RWPE2 (cell line): Measurements from ENCODE around the gene MYF6.

Source experiments
- ATAC-seq: fragments of 200-7000 bp; cut with Tn5 transposase; 3 replicates; pipeline ENCODE4 v1.9.1; 2021; ENCODE audit warnings: low read depth
- DNase-seq: peaks from one replicate; pipeline ENCODE4 v3.0.0-alpha.2; 2020; ENCODE audit warnings: low spot score
- H3K27ac ChIP-seq: fragments of 450-650 bp; 2 replicates; pipeline ENCODE4 v1.5.1; 2017; ENCODE audit warnings: mild to moderate bottlenecking; ENCODE audit not compliant: poor library complexity, severe bottlenecking
- H3K27me3 ChIP-seq: fragments of 250-450 bp; sonication (Bioruptor Pico); 2 replicates; pipeline ENCODE4 v1.5.1; 2021; ENCODE audit warnings: mild to moderate bottlenecking, moderate library complexity; ENCODE audit not compliant: insufficient read depth, poor library complexity, severe bottlenecking
- H3K36me3 ChIP-seq: fragments of 250-450 bp; sonication (Bioruptor Pico); 2 replicates; pipeline ENCODE4 v1.5.1; 2020; ENCODE audit warnings: low read depth, mild to moderate bottlenecking, moderate library complexity
- H3K4me1 ChIP-seq: fragments of 250-450 bp; sonication (Bioruptor Pico); 2 replicates; pipeline ENCODE4 v1.5.1; 2021; ENCODE audit warnings: mild to moderate bottlenecking, moderate library complexity; ENCODE audit not compliant: insufficient read depth, poor library complexity, severe bottlenecking
- H3K4me3 ChIP-seq: fragments of 250-450 bp; sonication (Bioruptor Pico); 2 replicates; pipeline ENCODE4 v1.5.1; 2021; ENCODE audit warnings: mild to moderate bottlenecking, moderate library complexity; ENCODE audit not compliant: severe bottlenecking
- H3K9me3 ChIP-seq: fragments of 250-450 bp; sonication (Bioruptor Pico); 2 replicates; pipeline ENCODE4 v1.5.1; 2021; ENCODE audit warnings: mild to moderate bottlenecking, moderate library complexity; ENCODE audit not compliant: severe bottlenecking
- CTCF ChIP-seq: fragments of 450-650 bp; IDR thresholded peaks from one replicate; pipeline ENCODE4 v1.5.1; 2017; ENCODE audit warnings: mild to moderate bottlenecking, moderate library complexity; ENCODE audit not compliant: poor library complexity, severe bottlenecking

The MYF6 gene

GRCh38 chr12:80713419-80713818 is 6.0 kb downstream of the MYF6 start:
- no peak for DNase-seq
- no peak for TF ChIP-seq CTCF
- no peak for ATAC-seq
- H3K36me3 ChIP-seq = no peaks in the 10 kb centered on the region
- H3K4me1 ChIP-seq = no peaks in the 10 kb centered on the region
- no peak overlapping the region for H3K4me3 ChIP-seq
- no peak overlapping the region for H3K27ac ChIP-seq
- no peaks in the 10 kb centered on the region for H3K9me3 ChIP-seq
- H3K27me3 ChIP-seq = peaks cover 4% of the 10 kb centered on the region

GRCh38 chr12:80714055-80714454 is 6.6 kb downstream of the MYF6 start:
- Histone ChIP-seq H3K4me3 (no peak overlapping the region), H3K4me1 (no peaks in the 10 kb centered on the region)

GRCh38 chr12:80714846-80715245 is 7.4 kb downstream of the MYF6 start:
- Histone ChIP-seq H3K36me3 (no peaks in the 10 kb centered on the region), H3K4me1 (no peaks in the 10 kb centered on the region), H3K9me3 (no peaks in the 10 kb centered on the region), H3K4me3 (no peak overlapping the region), H3K27me3 (peaks cover 4% of the 10 kb centered on the region), H3K27ac (no peak overlapping the region)
- DNase-seq (no peak), ATAC-seq (no peak)
- TF ChIP-seq CTCF = no peak

More at GRCh38 chr12:80714055-80714454, 6.6 kb downstream of the MYF6 start:
- ATAC-seq (no peak), DNase-seq (no peak)
- H3K27ac ChIP-seq = no peak overlapping the region
- no peaks in the 10 kb centered on the region for H3K36me3 ChIP-seq
- no peaks in the 10 kb centered on the region for H3K9me3 ChIP-seq
- H3K27me3 ChIP-seq = peaks cover 4% of the 10 kb centered on the region
- TF ChIP-seq CTCF = no peak

- Histone ChIP-seq H3K4me3 (no peak overlapping the region), H3K27me3 (peaks cover 6% of the 10 kb centered on the region), H3K4me1 (no peaks in the 10 kb centered on the region), H3K36me3 (no peaks in the 10 kb centered on the region), H3K27ac (no peak overlapping the region), H3K9me3 (no peaks in the 10 kb centered on the region)
- no peak for TF ChIP-seq CTCF
- no peak for DNase-seq
- ATAC-seq = no peak
These were observed 8.3 kb downstream of the MYF6 start for GRCh38 chr12:80715713-80716249.

GRCh38 chr12:80716696-80717469 is 9.4 kb downstream of the MYF6 start, which contains the start of gene MYF5:
TSS of gene MYF5 (plus strand) at chr12:80716912. CDS start at chr12:80717064, 152 bp downstream.
- no peak for ATAC-seq
- peak; percentile 35 for DNase-seq
- Histone ChIP-seq H3K4me3 (no peak within 1 kb of the TSS), H3K4me1 (no peaks in the 10 kb centered on the region), H3K27ac (no peak within 1 kb of the TSS), H3K9me3 (no peaks in the 10 kb centered on the region), H3K27me3 (peaks cover 6% of the 10 kb centered on the region), H3K36me3 (no peaks in the 10 kb centered on the region)
- TF ChIP-seq CTCF = no peak
